GM18505 (cell line): ENCODE data around the gene TRIM59.
"Not testable (repeated sequence)": the region's sequence is repeated elsewhere in the genome, so short reads cannot be mapped to it uniquely, and the experiment has no call there.

Experiments
- ATAC-seq: cut with Tn5 transposase; IDR thresholded peaks from one replicate; pipeline ENCODE4 v1.9.1; 2021; ENCODE audit not compliant: unreplicated experiment
- POLR2A ChIP-seq: IDR thresholded peaks from 4 replicates; pipeline ENCODE4 v1.6.1; 2011; ENCODE audit warnings: borderline replicate concordance; ENCODE audit not compliant: insufficient read depth, insufficient read length; ENCODE audit errors: extremely low read depth

The TRIM59 gene

GRCh38 chr3:160473221-160473620, 23.6 kb upstream of the TRIM59 start:
- ATAC-seq: no peak
- TF ChIP-seq POLR2A: no peak

GRCh38 chr3:160472344-160472743, 22.8 kb upstream of the TRIM59 start:
- no peak for ATAC-seq
- no peak for TF ChIP-seq POLR2A

GRCh38 chr3:160471892-160472291, 22.3 kb upstream of the TRIM59 start:
- no peak for TF ChIP-seq POLR2A
- ATAC-seq: no peak

DNA sequence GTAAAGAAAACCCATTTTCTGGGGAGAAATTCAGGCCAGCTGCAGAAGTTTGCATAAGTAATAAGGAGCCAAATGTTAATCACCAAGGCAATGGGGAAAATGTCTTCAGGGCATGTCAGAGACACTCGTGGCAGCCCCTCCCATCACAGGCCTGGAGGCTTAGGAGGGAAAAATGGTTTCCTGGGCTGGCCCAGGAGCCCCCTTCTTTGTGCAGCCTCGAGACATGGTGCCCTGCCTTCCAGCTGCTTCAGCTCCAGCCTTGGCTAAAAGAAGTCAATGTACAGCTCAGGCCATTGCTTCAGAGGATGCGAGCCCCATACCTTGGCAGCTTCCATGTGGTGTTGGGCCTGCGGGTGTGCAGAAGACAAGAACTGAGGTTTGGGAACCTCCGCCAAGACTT, 20.6 kb upstream of the TRIM59 start:
- no peak for ATAC-seq
- no peak for TF ChIP-seq POLR2A

DNA sequence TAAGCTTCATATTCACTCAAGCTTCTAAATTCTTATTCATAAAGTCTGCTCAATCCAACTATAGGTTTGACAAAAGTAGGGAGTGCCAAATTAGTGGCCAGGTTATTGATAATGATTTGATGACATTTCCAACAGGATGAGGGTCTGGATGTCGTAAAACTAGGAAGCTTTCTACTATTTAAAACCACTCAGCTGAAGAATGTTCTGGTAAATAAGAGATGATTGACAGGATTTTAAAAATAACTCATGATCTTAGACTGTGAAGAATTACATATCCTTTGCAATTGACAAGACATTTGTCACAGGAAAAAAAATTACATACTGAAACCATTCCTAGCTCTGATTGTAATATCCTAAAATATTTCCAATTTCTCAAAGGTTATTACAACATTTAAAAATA, 15.4 kb upstream of the TRIM59 start:
- no peak for ATAC-seq
- TF ChIP-seq POLR2A: no peak

- TF ChIP-seq POLR2A: no peak
- ATAC-seq: no peak
Measured at GRCh38 chr3:160464321-160464720, 14.7 kb upstream of the TRIM59 start.

GRCh38 chr3:160460033-160460432, 10.4 kb upstream of the TRIM59 start:
- TF ChIP-seq POLR2A: no peak
- ATAC-seq: no peak

DNA sequence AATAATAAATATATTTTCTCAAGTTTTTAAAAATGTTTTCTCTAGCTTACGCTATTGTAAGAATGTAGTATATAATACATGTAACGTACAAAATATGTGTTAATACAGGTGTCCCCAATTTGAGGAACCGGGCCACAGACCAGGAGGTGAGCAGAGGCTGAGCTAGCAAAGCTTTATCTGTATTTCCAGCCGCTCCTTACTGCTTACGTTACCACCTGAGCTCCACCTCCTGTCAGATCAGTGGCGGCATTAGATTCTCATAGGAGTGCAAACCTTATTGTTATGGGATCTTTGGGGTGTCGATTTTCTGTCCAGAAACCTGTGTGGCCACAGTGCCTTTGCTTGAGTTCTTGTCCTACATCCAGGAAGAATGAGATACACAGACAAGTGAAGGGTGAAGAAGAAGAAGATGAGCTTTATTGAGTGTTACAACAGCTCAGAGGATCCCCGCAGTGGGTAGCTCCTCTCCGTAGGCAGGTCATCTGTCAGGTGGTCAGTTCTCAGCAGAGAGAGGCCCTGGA, 9.9 kb upstream of the TRIM59 start:
- TF ChIP-seq POLR2A: no peak
- no peak for ATAC-seq

GRCh38 chr3:160458151-160458550, 8.6 kb upstream of the TRIM59 start:
- TF ChIP-seq POLR2A: no peak
- ATAC-seq: no peak

DNA sequence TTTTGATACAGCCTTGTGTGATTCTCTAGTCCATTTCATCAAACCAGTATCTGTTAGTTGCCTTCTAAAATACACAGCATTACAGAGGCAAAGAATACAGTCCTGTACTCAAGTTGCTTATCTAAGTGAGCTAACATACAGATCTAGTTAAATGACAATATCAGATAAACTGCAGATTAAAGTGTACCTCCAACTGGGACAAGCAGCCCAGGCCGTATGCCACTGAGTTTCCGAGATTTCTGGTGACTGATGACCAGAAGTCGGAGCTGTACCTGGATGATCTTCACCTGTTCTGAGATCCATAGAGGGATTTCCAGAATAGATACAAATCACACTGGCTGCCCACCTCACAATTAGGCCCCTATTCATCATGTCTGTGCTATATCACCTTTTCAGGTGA, 6.3 kb upstream of the TRIM59 start:
- no peak for TF ChIP-seq POLR2A
- no peak for ATAC-seq

- ATAC-seq: no peak
- no peak for TF ChIP-seq POLR2A
Measured at GRCh38 chr3:160454995-160455394, 5.4 kb upstream of the TRIM59 start.

DNA sequence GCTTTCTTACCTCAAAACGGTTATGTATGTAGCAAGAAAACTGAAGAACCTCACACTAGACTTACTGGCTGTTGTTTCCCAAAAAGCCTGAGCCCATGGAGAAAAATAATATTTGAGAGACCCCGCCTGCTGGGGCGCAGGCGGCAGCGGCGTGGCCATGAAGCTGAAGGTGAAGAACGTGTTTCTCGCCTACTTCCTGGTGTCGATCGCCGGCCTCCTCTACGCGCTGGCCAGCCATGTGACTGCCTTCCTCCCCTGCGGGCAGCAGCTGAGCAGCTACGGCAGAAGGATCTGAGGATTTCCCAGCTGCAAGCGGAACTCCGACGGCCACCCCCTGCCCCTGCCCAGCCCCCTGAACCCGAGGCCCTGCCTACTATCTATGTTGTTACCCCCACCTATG, 2.7 kb upstream of the TRIM59 start:
- not testable (repeated sequence) for ATAC-seq

- no peak for TF ChIP-seq POLR2A
- ATAC-seq: no peak
Measured at GRCh38 chr3:160451602-160452001, 2.0 kb upstream of the TRIM59 start.

GRCh38 chr3:160450846-160451245, 1.3 kb upstream of the TRIM59 start:
- no peak for TF ChIP-seq POLR2A
- ATAC-seq: no peak
